HG02798 (cell line): ENCODE results near the gene ZFP28.

ENCODE experiments used
- ATAC-seq: cut with Tn5 transposase; IDR thresholded peaks from one replicate; pipeline ENCODE4 v1.9.1; 2021; ENCODE audit warnings: mild to moderate bottlenecking; ENCODE audit not compliant: unreplicated experiment, poor library complexity

ZFP28 gene

GRCh38 chr19:56594783-56595547 lies 56.2 kb downstream of the ZFP28 start, which contains the start of gene ZNF71:
TSS of gene ZNF71 (plus strand) at chr19:56595302. CDS start at chr19:56601559, 6,257 bp downstream.
- ATAC-seq = peak; percentile 96

GRCh38 chr19:56595548-56595899 lies 56.8 kb downstream of the ZFP28 start:
- ATAC-seq = peak; percentile 15

GRCh38 chr19:56596676-56597075 lies 57.9 kb downstream of the ZFP28 start:
- ATAC-seq = no peak

- ATAC-seq = no peak
Measured at GRCh38 chr19:56597696-56598095, 58.9 kb downstream of the ZFP28 start.

- no peak for ATAC-seq
Measured at GRCh38 chr19:56601375-56601774, 62.6 kb downstream of the ZFP28 start.

- no peak for ATAC-seq
Measured at GRCh38 chr19:56603829-56604228, 65.1 kb downstream of the ZFP28 start.
